Upper lobe of left lung (tissue), 6 donors: Measurements from ENCODE around the gene NCK2. TPM values are rescaled to one million over a fixed set of nuclear protein-coding genes. Genes with fewer than 3 reads are reported as not detected.

ENCODE experiments used
- ATAC-seq, 2 donors: fragments of 200-7000 bp; cut with Tn5 transposase; one replicate each; pipeline ENCODE4 v1.9.1; 2022; ENCODE audit warnings: mild to moderate bottlenecking in 2 of 2, moderate library complexity in 2 of 2; ENCODE audit not compliant: low FRiP score in 2 of 2
- DNase-seq, 2 donors: peaks; one replicate each; pipeline ENCODE4 v3.0.0-alpha.2; 2019 to 2020
- H3K27ac ChIP-seq, 4 donors: fragments of 200-600 bp; sonication (generic); one replicate each; pipeline ENCODE4 v1.5.1; 2016 to 2019
- H3K27me3 ChIP-seq, 4 donors: fragments of 200-600 bp; sonication (generic); one replicate each; pipeline ENCODE4 v1.5.1; 2017 to 2019
- H3K36me3 ChIP-seq, 4 donors: fragments of 200-600 bp; sonication (generic); one replicate each; pipeline ENCODE4 v1.5.1; 2016 to 2019
- H3K4me1 ChIP-seq, 4 donors: fragments of 200-600 bp; sonication (generic); one replicate each; pipeline ENCODE4 v1.5.1; 2018 to 2019
- H3K4me3 ChIP-seq, 4 donors: fragments of 200-600 bp; sonication (generic); one replicate each; pipeline ENCODE4 v1.5.1; 2017 to 2019; ENCODE audit warnings: mild to moderate bottlenecking in 2 of 4, moderate library complexity in 1 of 4
- H3K9me3 ChIP-seq, 4 donors: fragments of 200-600 bp; sonication (generic); one replicate each; pipeline ENCODE4 v1.5.1; 2018 to 2019
- CTCF ChIP-seq, 6 experiments: fragments of 450-650 bp in 4 of 6; fragments of 200-600 bp in 2 of 6; sonication (generic) in 2 of 6; IDR thresholded peaks; one replicate each; pipeline ENCODE4 v1.5.1; 2016 to 2019; ENCODE audit warnings: antibody characterized with exemption in 6 of 6
- EP300 ChIP-seq, 4 donors: sonication (generic); formaldehyde crosslinking; IDR thresholded peaks; one replicate each; pipeline ENCODE4 v1.5.1; 2017; ENCODE audit warnings: antibody characterized with exemption in 4 of 4, control low read depth in 2 of 4
- POLR2A ChIP-seq, 4 donors: fragments of 450-650 bp; IDR thresholded peaks; one replicate each; pipeline ENCODE4 v1.5.1; 2016 to 2017; ENCODE audit warnings: antibody characterized with exemption in 4 of 4, mild to moderate bottlenecking in 2 of 4
- POLR2AphosphoS5 ChIP-seq, 2 donors: sonication (generic); formaldehyde crosslinking; IDR thresholded peaks; one replicate each; pipeline ENCODE4 v1.5.1; 2017; ENCODE audit warnings: antibody characterized with exemption in 2 of 2
- WGBS, 2 donors: methylation state at CpG; one replicate each; pipeline ENCODE4 v1.1.5; 2017 to 2018; 5-methylcytosine and 5-hydroxymethylcytosine counted together
- total RNA-seq, 6 donors: library from RNA; depleted of rRNA in 4 of 6; stranded (reverse); fragments of >200 nt in 4 of 6; gene quantifications; one replicate each; pipeline versions ENCODE4 v1.1.0 to v1.2.1, GENCODE V29; 2016 to 2021
- donor health status: DM: no; HTN: no; CAD: no; lungs with moderate emphysema.
- donor health status: DM: no; HTN: yes; CAD: no; lungs with severe emphysema.

NCK2 gene
- total RNA-seq, 6 donors from 2014 or later: 29.3 to 48.6 (median 37.9) TPM

GRCh38 chr2:105852066-105852465 lies 107.4 kb downstream of the NCK2 start:
- no peak overlapping the region for H3K4me3 ChIP-seq
- no peak for ATAC-seq
- TF ChIP-seq POLR2AphosphoS5 (IDR thresholded peaks at IDR 0.05) (no peak), POLR2A (IDR thresholded peaks at IDR 0.05) (no peak), EP300 (IDR thresholded peaks at IDR 0.05) (no peak), CTCF (IDR thresholded peaks at IDR 0.05) (no peak)
- H3K36me3 ChIP-seq: peaks cover 0 to 3% (median 1%) of the 10 kb centered on the region in 4 donors
- peaks cover 0 to 4% (median 0%) of the 10 kb centered on the region in 4 donors for H3K4me1 ChIP-seq
- H3K27ac ChIP-seq: no peak overlapping the region
- H3K27me3 ChIP-seq: no peaks in the 10 kb centered on the region
- WGBS, 2 donors: 83 to 92% methylated on average over 10 of the region's 10 CpGs
- no peak for DNase-seq
- H3K9me3 ChIP-seq: no peaks in the 10 kb centered on the region

GRCh38 chr2:105853354-105854088 lies 108.8 kb downstream of the NCK2 start:
- 88% methylated on average over 6 of the region's 6 CpGs for WGBS, 2 donors
- TF ChIP-seq EP300 (IDR thresholded peaks at IDR 0.05): no peak
- TF ChIP-seq CTCF (IDR thresholded peaks at IDR 0.05): no peak
- no peak for TF ChIP-seq POLR2AphosphoS5 (IDR thresholded peaks at IDR 0.05)
- no peak for TF ChIP-seq POLR2A (IDR thresholded peaks at IDR 0.05)
- Histone ChIP-seq H3K36me3 (peaks cover 0 to 7% (median 3%) of the 10 kb centered on the region in 4 donors), H3K9me3 (no peaks in the 10 kb centered on the region), H3K27me3 (no peaks in the 10 kb centered on the region), H3K4me3 (no peak overlapping the region), H3K4me1 (peaks cover 0 to 4% (median 0%) of the 10 kb centered on the region in 4 donors), H3K27ac (no peak overlapping the region)
- ATAC-seq (no peak), DNase-seq (no peak)

GRCh38 chr2:105854972-105855371 lies 110.3 kb downstream of the NCK2 start:
- no peak for ATAC-seq
- WGBS, 2 donors: 93 to 96% methylated on average over 16 of the region's 16 CpGs
- Histone ChIP-seq H3K4me1 (peaks cover 0 to 4% (median 0%) of the 10 kb centered on the region in 4 donors), H3K9me3 (no peaks in the 10 kb centered on the region), H3K36me3 (peaks cover 0 to 7% (median 3%) of the 10 kb centered on the region in 4 donors), H3K27ac (no peak overlapping the region), H3K4me3 (no peak overlapping the region), H3K27me3 (no peaks in the 10 kb centered on the region)
- no peak for DNase-seq
- TF ChIP-seq EP300 (IDR thresholded peaks at IDR 0.05) (no peak), POLR2AphosphoS5 (IDR thresholded peaks at IDR 0.05) (no peak), POLR2A (IDR thresholded peaks at IDR 0.05) (no peak), CTCF (IDR thresholded peaks at IDR 0.05) (no peak)

- TF ChIP-seq CTCF (IDR thresholded peaks at IDR 0.05) (no peak), POLR2A (IDR thresholded peaks at IDR 0.05) (no peak), EP300 (IDR thresholded peaks at IDR 0.05) (no peak), POLR2AphosphoS5 (IDR thresholded peaks at IDR 0.05) (no peak)
- no peaks in the 10 kb centered on the region for H3K27me3 ChIP-seq
- WGBS, 2 donors: 81 to 83% methylated on average over 3 of the region's 3 CpGs
- H3K36me3 ChIP-seq: peaks cover 0 to 7% (median 3%) of the 10 kb centered on the region in 4 donors
- peaks cover 0 to 4% (median 0%) of the 10 kb centered on the region in 4 donors for H3K4me1 ChIP-seq
- H3K9me3 ChIP-seq: no peaks in the 10 kb centered on the region
- no peak overlapping the region for H3K4me3 ChIP-seq
- DNase-seq: no peak
- no peak for ATAC-seq
- H3K27ac ChIP-seq: no peak overlapping the region
These were observed 111.9 kb downstream of the NCK2 start for GRCh38 chr2:105856581-105856980.
